Fibroblast of villous mesenchyme (primary cell): Measurements from ENCODE around the gene ATF4. TPM values are rescaled to one million over a fixed set of nuclear protein-coding genes. Genes with fewer than 3 reads are reported as not detected.

Source experiments
- DNase-seq: peaks from one replicate; pipeline ENCODE4 v3.0.0-alpha.2; 2010; ENCODE audit warnings: low read depth
- H3K4me3 ChIP-seq: 2 replicates; pipeline ENCODE4 v1.5.1; 2011; ENCODE audit warnings: low read depth, mild to moderate bottlenecking, low read length
- CTCF ChIP-seq: IDR thresholded peaks from 2 replicates; pipeline ENCODE4 v1.5.1; 2012; ENCODE audit warnings: low read depth, mild to moderate bottlenecking, low read length; ENCODE audit not compliant: insufficient read depth
- total RNA-seq: library from RNA; depleted of rRNA; stranded (reverse); fragments of >200 nt; gene quantifications from 2 replicates; pipeline ENCODE4 v1.2.3, GENCODE V29; 2012

ATF4 gene
- total RNA-seq, 1 donor = 200 TPM

- H3K4me3 ChIP-seq = no peak overlapping the region
- no peak for DNase-seq
- no peak for TF ChIP-seq CTCF
Observed at GRCh38 chr22:39481054-39481453, 39.3 kb upstream of the ATF4 start.

GRCh38 chr22:39481595-39481994 lies 38.8 kb upstream of the ATF4 start:
- DNase-seq = no peak
- no peak overlapping the region for H3K4me3 ChIP-seq
- TF ChIP-seq CTCF = no peak

- TF ChIP-seq CTCF = no peak
- DNase-seq = no peak
- H3K4me3 ChIP-seq = no peak overlapping the region
Observed at GRCh38 chr22:39482768-39483167, 37.6 kb upstream of the ATF4 start.

- no peak for DNase-seq
- TF ChIP-seq CTCF = no peak
- no peak overlapping the region for H3K4me3 ChIP-seq
Observed at GRCh38 chr22:39486951-39487825, 33.2 kb upstream of the ATF4 start.

- TF ChIP-seq CTCF = no peak
- H3K4me3 ChIP-seq = no peak overlapping the region
- no peak for DNase-seq
Observed at GRCh38 chr22:39487826-39488520, 32.4 kb upstream of the ATF4 start.

GRCh38 chr22:39488563-39489083 lies 31.7 kb upstream of the ATF4 start:
- DNase-seq = no peak
- TF ChIP-seq CTCF = no peak
- H3K4me3 ChIP-seq = no peak overlapping the region
